Activated T-helper 2 cell treated with anti-CD3 and anti-CD28 coated beads, Interferon-gamma antibody, Interleukin-2, Interleukin-4, amounts not matched to agents 10 μg/mL and 5 μg/mL and 100 μg/mL, durations not matched to agents 14 hours and 24 hours and 36 hours (primary cell): ENCODE measurements around the gene RNU2-63P. TPM values are rescaled to one million over a fixed set of nuclear protein-coding genes. Genes with fewer than 3 reads are reported as not detected.
"Not testable (repeated sequence)": the region's sequence is repeated elsewhere in the genome, so short reads cannot be mapped to it uniquely, and the experiment has no call there.

Experiments
- DNase-seq: peaks from one replicate; pipeline ENCODE4 v3.0.0; 2021; ENCODE audit warnings: low spot score
- H3K27ac Mint-ChIP-seq: one replicate; pipeline ENCODE4 v1.8.0; 2021; ENCODE audit warnings: mixed read lengths
- H3K27me3 Mint-ChIP-seq: one replicate; pipeline ENCODE4 v1.8.0; 2021; ENCODE audit warnings: low read depth, mixed read lengths
- H3K36me3 Mint-ChIP-seq: one replicate; pipeline ENCODE4 v1.8.0; 2021; ENCODE audit warnings: low read depth, mixed read lengths
- H3K4me1 Mint-ChIP-seq: one replicate; pipeline ENCODE4 v1.8.0; 2021; ENCODE audit warnings: low read depth, mixed read lengths
- H3K4me3 Mint-ChIP-seq: one replicate; pipeline ENCODE4 v1.8.0; 2021; ENCODE audit warnings: low read depth, mild to moderate bottlenecking, moderate library complexity, mixed read lengths
- H3K9me3 Mint-ChIP-seq: one replicate; pipeline ENCODE4 v1.8.0; 2021; ENCODE audit warnings: mixed read lengths
- intact Hi-C: fragments of 100-400 bp; cut with micrococcal nuclease; formaldehyde crosslinking; loops from one replicate; pipeline ENCODE4 v1.15.1; 2023
- total RNA-seq: library from RNA; stranded (reverse); gene quantifications from 2 replicates; pipeline ENCODE4 v1.2.3, GENCODE V29; 2022

The RNU2-63P gene
- total RNA-seq, 1 donor from 2014 or later: 19.7 TPM

- no peak overlapping the region for H3K27ac Mint-ChIP-seq
- no peak for DNase-seq
- no peak overlapping the region for H3K4me3 Mint-ChIP-seq
- H3K9me3 Mint-ChIP-seq: no peaks in the 10 kb centered on the region
- intact Hi-C loops: no loop called here
- no peaks in the 10 kb centered on the region for H3K27me3 Mint-ChIP-seq
- peaks cover 42% of the 10 kb centered on the region for H3K4me1 Mint-ChIP-seq
- peaks cover 68% of the 10 kb centered on the region for H3K36me3 Mint-ChIP-seq
Observed at GRCh38 chr2:88049622-88050021, 33.3 kb upstream of the RNU2-63P start.

GRCh38 chr2:88048541-88048940 lies 32.2 kb upstream of the RNU2-63P start:
- no peaks in the 10 kb centered on the region for H3K27me3 Mint-ChIP-seq
- H3K27ac Mint-ChIP-seq: no peak overlapping the region
- no peak for DNase-seq
- no peaks in the 10 kb centered on the region for H3K9me3 Mint-ChIP-seq
- H3K4me3 Mint-ChIP-seq: no peak overlapping the region
- intact Hi-C loops: no loop called here
- H3K36me3 Mint-ChIP-seq: peaks cover 64% of the 10 kb centered on the region
- H3K4me1 Mint-ChIP-seq: peaks cover 35% of the 10 kb centered on the region

GRCh38 chr2:88045561-88045960 lies 29.2 kb upstream of the RNU2-63P start:
- H3K27ac Mint-ChIP-seq, H3K9me3 Mint-ChIP-seq, intact Hi-C loops, DNase-seq, H3K4me3 Mint-ChIP-seq, H3K27me3 Mint-ChIP-seq: not testable (repeated sequence)
- peaks cover 26% of the 10 kb centered on the region for H3K4me1 Mint-ChIP-seq
- H3K36me3 Mint-ChIP-seq: peaks cover 54% of the 10 kb centered on the region

- intact Hi-C loops: no loop called here
- Mint-ChIP-seq H3K4me3 (no peak overlapping the region), H3K9me3 (peaks cover 6% of the 10 kb centered on the region), H3K27me3 (no peaks in the 10 kb centered on the region), H3K27ac (no peak overlapping the region), H3K4me1 (peaks cover 30% of the 10 kb centered on the region), H3K36me3 (peaks cover 61% of the 10 kb centered on the region)
- DNase-seq: no peak
Observed at GRCh38 chr2:88042476-88042875, 26.1 kb upstream of the RNU2-63P start.

GRCh38 chr2:88038263-88039105 lies 22.1 kb upstream of the RNU2-63P start:
- no peak for DNase-seq
- Mint-ChIP-seq H3K4me3 (no peak overlapping the region), H3K27ac (peak overlapping the region; percentile 71), H3K27me3 (no peaks in the 10 kb centered on the region), H3K4me1 (peaks cover 26% of the 10 kb centered on the region), H3K9me3 (peaks cover 11% of the 10 kb centered on the region), H3K36me3 (peaks cover 72% of the 10 kb centered on the region)
- intact Hi-C loops: loop anchor here (2.0 kb wide), 1 partner anchor 16 kb away; the partner anchor contains the start of gene KRCC1

GRCh38 chr2:88036606-88037005 lies 20.3 kb upstream of the RNU2-63P start:
- Mint-ChIP-seq H3K4me3 (no peak overlapping the region), H3K27me3 (no peaks in the 10 kb centered on the region), H3K4me1 (peaks cover 21% of the 10 kb centered on the region), H3K27ac (no peak overlapping the region), H3K36me3 (peaks cover 75% of the 10 kb centered on the region), H3K9me3 (peaks cover 11% of the 10 kb centered on the region)
- DNase-seq: no peak
- intact Hi-C loops: loop anchor here (1.0 kb wide), 1 partner anchor 19 kb away; no protein-coding TSS in a partner anchor

- Mint-ChIP-seq H3K27ac (peak overlapping the region; percentile 51), H3K9me3 (peaks cover 11% of the 10 kb centered on the region)
Observed at GRCh38 chr2:88036182-88036581, 19.8 kb upstream of the RNU2-63P start.

GRCh38 chr2:88032070-88032702 lies 15.8 kb upstream of the RNU2-63P start:
- H3K36me3 Mint-ChIP-seq: peaks cover 70% of the 10 kb centered on the region
- peaks cover 6% of the 10 kb centered on the region for H3K9me3 Mint-ChIP-seq
- H3K27me3 Mint-ChIP-seq: no peaks in the 10 kb centered on the region
- peaks cover 18% of the 10 kb centered on the region for H3K4me1 Mint-ChIP-seq
- no peak for DNase-seq
- H3K4me3 Mint-ChIP-seq: no peak overlapping the region
- intact Hi-C loops: no loop called here
- H3K27ac Mint-ChIP-seq: no peak overlapping the region

More at GRCh38 chr2:88036182-88036581, 19.8 kb upstream of the RNU2-63P start:
- DNase-seq: no peak
- peaks cover 21% of the 10 kb centered on the region for H3K4me1 Mint-ChIP-seq
- H3K4me3 Mint-ChIP-seq: no peak overlapping the region
- intact Hi-C loops: no loop called here
- peaks cover 75% of the 10 kb centered on the region for H3K36me3 Mint-ChIP-seq
- H3K27me3 Mint-ChIP-seq: no peaks in the 10 kb centered on the region

GRCh38 chr2:88028931-88029330 lies 12.6 kb upstream of the RNU2-63P start:
- no peaks in the 10 kb centered on the region for H3K27me3 Mint-ChIP-seq

GRCh38 chr2:88027697-88028389 lies 11.5 kb upstream of the RNU2-63P start:
- H3K27ac Mint-ChIP-seq: peak overlapping the region; percentile 83
- H3K4me1 Mint-ChIP-seq: peaks cover 12% of the 10 kb centered on the region
- intact Hi-C loops: loop anchor here (2.0 kb wide), 1 partner anchor 27 kb away; the partner anchor contains the start of gene KRCC1

More at GRCh38 chr2:88028931-88029330, 12.6 kb upstream of the RNU2-63P start:
- Mint-ChIP-seq H3K4me3 (no peak overlapping the region), H3K9me3 (no peaks in the 10 kb centered on the region), H3K4me1 (peaks cover 12% of the 10 kb centered on the region), H3K27ac (peak overlapping the region; percentile 83), H3K36me3 (peaks cover 63% of the 10 kb centered on the region)
- DNase-seq: no peak
- intact Hi-C loops: loop anchor here (2.0 kb wide), 1 partner anchor 26 kb away; the partner anchor contains the start of gene KRCC1

GRCh38 chr2:88024509-88024908 lies 8.2 kb upstream of the RNU2-63P start:
- Mint-ChIP-seq H3K4me1 (peaks cover 12% of the 10 kb centered on the region), H3K9me3 (no peaks in the 10 kb centered on the region)
- intact Hi-C loops: no loop called here

More at GRCh38 chr2:88027697-88028389, 11.5 kb upstream of the RNU2-63P start:
- Mint-ChIP-seq H3K4me3 (peak overlapping the region; percentile 71), H3K9me3 (no peaks in the 10 kb centered on the region), H3K27me3 (no peaks in the 10 kb centered on the region), H3K36me3 (peaks cover 53% of the 10 kb centered on the region)
- DNase-seq: no peak

GRCh38 chr2:88022669-88022921 lies 6.2 kb upstream of the RNU2-63P start:
- DNase-seq: no peak
- Mint-ChIP-seq H3K36me3 (peaks cover 22% of the 10 kb centered on the region), H3K27me3 (no peaks in the 10 kb centered on the region), H3K9me3 (peaks cover 5% of the 10 kb centered on the region), H3K4me3 (no peak overlapping the region), H3K4me1 (peaks cover 3% of the 10 kb centered on the region), H3K27ac (no peak overlapping the region)
- intact Hi-C loops: no loop called here

More at GRCh38 chr2:88024509-88024908, 8.2 kb upstream of the RNU2-63P start:
- H3K27ac Mint-ChIP-seq: no peak overlapping the region
- no peaks in the 10 kb centered on the region for H3K27me3 Mint-ChIP-seq
- peaks cover 39% of the 10 kb centered on the region for H3K36me3 Mint-ChIP-seq
- no peak for DNase-seq
- H3K4me3 Mint-ChIP-seq: no peak overlapping the region
